Right ventricle myocardium inferior (tissue), 1 donor: ENCODE results near the gene CPA1. TPM values are rescaled to one million over a fixed set of nuclear protein-coding genes. Genes with fewer than 3 reads are reported as not detected.

Experiments
- ATAC-seq: fragments of 200-7000 bp; cut with Tn5 transposase; one replicate; pipeline ENCODE4 v1.9.1; 2020; ENCODE audit warnings: mild to moderate bottlenecking, moderate library complexity
- DNase-seq: peaks from one replicate; pipeline ENCODE4 v3.0.0; 2021; ENCODE audit errors: missing footprints
- intact Hi-C: fragments of 100-400 bp; cut with DNase I; formaldehyde crosslinking; loops from one replicate; pipeline ENCODE4 v1.11.0; 2022
- total RNA-seq: library from RNA; stranded (reverse); fragmentation: NEBNext Ultra II Directional; extraction: Animal tissue kit (Norgen Biotek cat#: 25700); gene quantifications from one replicate; pipeline ENCODE4 v1.2.1, GENCODE V29; 2021
- donor health status: DM: no; HTN: yes; CAD: no; lungs with severe emphysema.

CPA1 gene
- total RNA-seq, 1 donor from 2014 or later = not detected

- ATAC-seq (no peak), DNase-seq (no peak)
- intact Hi-C loops = no loop called here
Observed at GRCh38 chr7:130410868-130411541, 30.7 kb downstream of the CPA1 start.

- DNase-seq = no peak
- intact Hi-C loops = no loop called here
- no peak for ATAC-seq
Observed at GRCh38 chr7:130413201-130413600, 32.9 kb downstream of the CPA1 start.

GRCh38 chr7:130415006-130415405 lies 34.7 kb downstream of the CPA1 start:
- no peak for DNase-seq
- intact Hi-C loops = no loop called here
- no peak for ATAC-seq

GRCh38 chr7:130417213-130417612 lies 36.9 kb downstream of the CPA1 start:
- ATAC-seq (no peak), DNase-seq (no peak)
- intact Hi-C loops = no loop called here

- DNase-seq = no peak
- intact Hi-C loops = no loop called here
- no peak for ATAC-seq
Observed at GRCh38 chr7:130418306-130418705, 38.0 kb downstream of the CPA1 start.

- no peak for ATAC-seq
- intact Hi-C loops = no loop called here
- DNase-seq = no peak
Observed at GRCh38 chr7:130419658-130420057, 39.4 kb downstream of the CPA1 start.

- DNase-seq (no peak), ATAC-seq (no peak)
- intact Hi-C loops = no loop called here
Observed at GRCh38 chr7:130420943-130421578, 40.8 kb downstream of the CPA1 start.

- DNase-seq = no peak
- no peak for ATAC-seq
Observed at GRCh38 chr7:130421684-130422083, 41.4 kb downstream of the CPA1 start.

GRCh38 chr7:130423501-130424037 lies 43.3 kb downstream of the CPA1 start:
- no peak for ATAC-seq
- DNase-seq = no peak
- intact Hi-C loops = no loop called here

More at GRCh38 chr7:130421684-130422083, 41.4 kb downstream of the CPA1 start:
- intact Hi-C loops = no loop called here

- ATAC-seq (no peak), DNase-seq (no peak)
- intact Hi-C loops = no loop called here
Observed at GRCh38 chr7:130425796-130426195, 45.5 kb downstream of the CPA1 start.

GRCh38 chr7:130426564-130426963 lies 46.3 kb downstream of the CPA1 start:
- ATAC-seq (no peak), DNase-seq (no peak)
- intact Hi-C loops = no loop called here

GRCh38 chr7:130429019-130429418 lies 48.7 kb downstream of the CPA1 start:
- ATAC-seq (no peak), DNase-seq (no peak)
- intact Hi-C loops = no loop called here

GRCh38 chr7:130430115-130430514 lies 49.8 kb downstream of the CPA1 start:
- intact Hi-C loops = loop anchor here (5.0 kb wide), 1 partner anchor 78 kb away; no protein-coding TSS in a partner anchor
- no peak for ATAC-seq
- DNase-seq = no peak

- ATAC-seq = no peak
- no peak for DNase-seq
- intact Hi-C loops = loop anchor here (5.0 kb wide), 1 partner anchor 79 kb away; no protein-coding TSS in a partner anchor
Observed at GRCh38 chr7:130430841-130431666, 50.8 kb downstream of the CPA1 start.

GRCh38 chr7:130432886-130433285 lies 52.6 kb downstream of the CPA1 start:
- DNase-seq (no peak), ATAC-seq (no peak)
- intact Hi-C loops = loop anchor here (5.0 kb wide), 1 partner anchor 81 kb away; no protein-coding TSS in a partner anchor

GRCh38 chr7:130433301-130433700 lies 53.0 kb downstream of the CPA1 start:
- DNase-seq = no peak
- intact Hi-C loops = loop anchor here (5.0 kb wide), 1 partner anchor 81 kb away; no protein-coding TSS in a partner anchor
- ATAC-seq = no peak

- ATAC-seq (no peak), DNase-seq (no peak)
- intact Hi-C loops = no loop called here
Observed at GRCh38 chr7:130435311-130435854, 55.1 kb downstream of the CPA1 start.

- intact Hi-C loops = no loop called here
- ATAC-seq = no peak
Observed at GRCh38 chr7:130436253-130436652, 56.0 kb downstream of the CPA1 start.

More at GRCh38 chr7:130436253-130436652, 56.0 kb downstream of the CPA1 start:
- DNase-seq = no peak
